HEK293T (cell line): Measurements from ENCODE around the gene DCN.

Experiments used
- CTCF ChIA-PET: fragments of 350-600 bp; formaldehyde crosslinking; extraction: SDS; loops from one replicate; lab custom pipeline; 2021; ENCODE audit warnings: antibody characterized with exemption, inconsistent platforms; lab: Yijun Ruan, JAX
- POLR2A ChIA-PET: fragments of 350-600 bp; formaldehyde crosslinking; extraction: SDS; loops from one replicate; lab custom pipeline; 2020; ENCODE audit warnings: antibody characterized with exemption, inconsistent platforms; lab: Yijun Ruan, JAX
- DNase-seq: peaks from one replicate; pipeline ENCODE4 v3.0.0; 2012; ENCODE audit warnings: mixed read lengths; ENCODE audit errors: extremely low spot score
- ARNT ChIP-seq: fragments of 450-650 bp; IDR thresholded peaks from 2 replicates; pipeline ENCODE4 v1.6.1; 2017; ENCODE audit warnings: mild to moderate bottlenecking
- BHLHE40 ChIP-seq: fragments of 450-650 bp; IDR thresholded peaks from 2 replicates; pipeline ENCODE4 v1.6.1; 2016; ENCODE audit warnings: mild to moderate bottlenecking, moderate library complexity, borderline replicate concordance
- CTBP1 ChIP-seq: fragments of 450-650 bp; IDR thresholded peaks from 2 replicates; pipeline ENCODE4 v1.6.1; 2016; ENCODE audit warnings: borderline replicate concordance
- ELF4 ChIP-seq: fragments of 450-650 bp; IDR thresholded peaks from 2 replicates; pipeline ENCODE4 v1.6.1; 2017; ENCODE audit warnings: antibody characterized with exemption
- FOXA1 ChIP-seq: fragments of 450-650 bp; IDR thresholded peaks from 2 replicates; pipeline ENCODE4 v1.6.1; 2016; ENCODE audit warnings: mild to moderate bottlenecking
- FOXK2 ChIP-seq: fragments of 450-650 bp; IDR thresholded peaks from 2 replicates; pipeline ENCODE4 v1.6.1; 2016; ENCODE audit warnings: mild to moderate bottlenecking
- FOXM1 ChIP-seq: fragments of 450-650 bp; IDR thresholded peaks from 2 replicates; pipeline ENCODE4 v1.6.1; 2017; ENCODE audit warnings: mild to moderate bottlenecking, borderline replicate concordance
- HDGF ChIP-seq: fragments of 450-650 bp; IDR thresholded peaks from 2 replicates; pipeline ENCODE4 v1.6.1; 2017; ENCODE audit warnings: antibody characterized with exemption, borderline replicate concordance
- L3MBTL2 ChIP-seq: fragments of 450-650 bp; conservative IDR thresholded peaks from 2 replicates; pipeline ENCODE4 v1.6.1; 2016; ENCODE audit warnings: mild to moderate bottlenecking
- LEF1 ChIP-seq: fragments of 450-650 bp; IDR thresholded peaks from 2 replicates; pipeline ENCODE4 v1.6.1; 2017; ENCODE audit warnings: mild to moderate bottlenecking, borderline replicate concordance
- NFRKB ChIP-seq: fragments of 450-650 bp; IDR thresholded peaks from 2 replicates; pipeline ENCODE4 v1.6.1; 2016; ENCODE audit warnings: mild to moderate bottlenecking, moderate library complexity
- PKNOX1 ChIP-seq: fragments of 450-650 bp; IDR thresholded peaks from 2 replicates; pipeline ENCODE4 v1.6.1; 2016
- SP1 ChIP-seq: fragments of 450-650 bp; IDR thresholded peaks from 2 replicates; pipeline ENCODE4 v1.6.1; 2017
- SUZ12 ChIP-seq: fragments of 450-650 bp; IDR thresholded peaks from 2 replicates; pipeline ENCODE4 v1.6.1; 2016; ENCODE audit warnings: mild to moderate bottlenecking
- TARDBP ChIP-seq: fragments of 450-650 bp; IDR thresholded peaks from 2 replicates; pipeline ENCODE4 v1.6.1; 2016
- ZNF384 ChIP-seq: fragments of 450-650 bp; IDR thresholded peaks from 2 replicates; pipeline ENCODE4 v1.6.1; 2016

DCN gene

DNA sequence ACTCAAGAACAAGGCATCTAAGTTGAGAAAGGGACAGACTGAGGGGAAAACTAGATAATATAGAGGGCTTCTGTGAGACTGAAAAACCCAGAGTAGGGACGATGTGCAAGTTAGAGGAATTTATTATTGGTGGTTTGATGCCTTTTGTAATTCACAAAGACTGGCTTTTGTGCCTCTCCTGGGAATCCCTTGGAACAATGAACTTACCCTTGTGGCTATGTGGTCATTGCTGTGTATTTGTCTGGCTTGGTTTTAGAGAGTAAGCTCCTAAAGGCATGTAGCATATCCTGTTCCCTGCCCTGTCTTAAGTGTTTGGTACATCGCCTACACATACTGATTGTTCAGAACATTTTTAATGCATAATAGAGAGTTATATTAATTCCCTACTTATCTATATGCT, 26.6 kb downstream of the DCN start:
- CTCF ChIA-PET: no interaction called here
- POLR2A ChIA-PET: no interaction called here
- no peak for DNase-seq
- no peak for TF ChIP-seq TARDBP
- TF ChIP-seq FOXA1: no peak
- no peak for TF ChIP-seq BHLHE40
- TF ChIP-seq SUZ12: no peak
- TF ChIP-seq LEF1: no peak
- TF ChIP-seq CTBP1: no peak
- no peak for TF ChIP-seq HDGF
- TF ChIP-seq L3MBTL2: no peak
- TF ChIP-seq ELF4: no peak
- TF ChIP-seq ARNT: no peak
- no peak for TF ChIP-seq NFRKB
- TF ChIP-seq FOXM1: no peak
- TF ChIP-seq ZNF384: no peak
- no peak for TF ChIP-seq SP1
- no peak for TF ChIP-seq PKNOX1
- TF ChIP-seq FOXK2: no peak

DNA sequence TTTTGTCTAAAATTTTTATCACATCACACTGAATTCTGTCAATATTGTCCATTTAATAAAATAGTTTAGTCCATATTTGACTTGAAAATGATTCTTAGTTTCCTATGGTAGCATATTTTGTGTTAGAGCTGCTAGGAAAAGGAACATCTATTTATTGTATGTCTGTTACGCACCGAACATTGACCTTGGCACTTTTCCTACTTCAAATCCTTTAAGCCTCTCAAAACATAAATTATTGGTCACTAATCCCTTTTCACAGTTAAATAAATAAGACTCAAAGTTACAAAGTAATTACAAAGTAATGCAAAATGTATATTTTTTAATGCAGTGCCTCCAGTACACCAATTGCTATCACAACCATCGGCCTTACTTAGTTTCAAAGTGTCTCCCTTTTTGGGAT, 28.5 kb downstream of the DCN start:
- CTCF ChIA-PET: no interaction called here
- POLR2A ChIA-PET: no interaction called here
- no peak for TF ChIP-seq BHLHE40
- TF ChIP-seq PKNOX1: no peak
- TF ChIP-seq ELF4: no peak
- TF ChIP-seq ARNT: no peak
- no peak for TF ChIP-seq SP1
- DNase-seq: no peak

- ChIA-PET CTCF (no interaction called here), POLR2A (no interaction called here)
- no peak for DNase-seq
- no peak for TF ChIP-seq FOXM1
- TF ChIP-seq FOXK2: no peak
- TF ChIP-seq L3MBTL2: no peak
- TF ChIP-seq ELF4: no peak
- no peak for TF ChIP-seq CTBP1
- TF ChIP-seq ARNT: no peak
- no peak for TF ChIP-seq SP1
- no peak for TF ChIP-seq NFRKB
- TF ChIP-seq BHLHE40: no peak
- TF ChIP-seq TARDBP: no peak
- TF ChIP-seq ZNF384: no peak
- TF ChIP-seq HDGF: no peak
- no peak for TF ChIP-seq FOXA1
- TF ChIP-seq SUZ12: no peak
- no peak for TF ChIP-seq LEF1
- TF ChIP-seq PKNOX1: no peak
Measured at GRCh38 chr12:91144053-91144452, 38.6 kb downstream of the DCN start.

GRCh38 chr12:91143206-91143605, 39.4 kb downstream of the DCN start:
- DNase-seq: no peak
- CTCF ChIA-PET: no interaction called here

GRCh38 chr12:91142221-91142631, 40.4 kb downstream of the DCN start:
- POLR2A ChIA-PET: no interaction called here
- no peak for TF ChIP-seq CTBP1
- no peak for TF ChIP-seq NFRKB
- no peak for TF ChIP-seq ARNT
- no peak for TF ChIP-seq ELF4
- no peak for TF ChIP-seq SUZ12
- no peak for TF ChIP-seq LEF1
- TF ChIP-seq PKNOX1: no peak
- DNase-seq: no peak
- CTCF ChIA-PET: no interaction called here

More at GRCh38 chr12:91143206-91143605, 39.4 kb downstream of the DCN start:
- TF ChIP-seq ZNF384: no peak
- no peak for TF ChIP-seq FOXM1
- TF ChIP-seq FOXA1: no peak
- no peak for TF ChIP-seq ARNT
- no peak for TF ChIP-seq SP1
- TF ChIP-seq ELF4: no peak
- no peak for TF ChIP-seq PKNOX1
- no peak for TF ChIP-seq BHLHE40
- TF ChIP-seq HDGF: no peak
- no peak for TF ChIP-seq L3MBTL2
- TF ChIP-seq TARDBP: no peak
- TF ChIP-seq NFRKB: no peak
- no peak for TF ChIP-seq CTBP1
- no peak for TF ChIP-seq FOXK2
- no peak for TF ChIP-seq SUZ12
- TF ChIP-seq LEF1: no peak
- POLR2A ChIA-PET: no interaction called here
